GM06990 (cell line): ENCODE measurements around the gene ZHX3.
A peak's percentile ranks its signal among the peaks of the same experiment; 100 is the strongest.

Experiments
- DNase-seq: peaks from one replicate; pipeline ENCODE4 v3.0.0-alpha.2; 2011; ENCODE audit not compliant: insufficient read length; ENCODE audit errors: extremely low read depth
- H3K27me3 ChIP-seq: replicated peaks from 2 replicates; pipeline ENCODE4 v1.6.0; 2011; ENCODE audit warnings: low read length; ENCODE audit not compliant: control insufficient read depth, insufficient read depth
- H3K36me3 ChIP-seq: 2 replicates; pipeline ENCODE4 v1.5.1; 2011; ENCODE audit warnings: low read length; ENCODE audit not compliant: control insufficient read depth, insufficient read depth
- H3K4me3 ChIP-seq: replicated peaks from 2 replicates; pipeline ENCODE4 v1.5.1; 2011; ENCODE audit warnings: low read depth, mild to moderate bottlenecking, control low read depth, low read length
- TF ChIP-seq, protein P1 (sequence below): IDR thresholded peaks from 2 replicates; pipeline ENCODE4 v1.5.1; 2011; ENCODE audit warnings: low read length, control low read depth, mild to moderate bottlenecking, inconsistent platforms; ENCODE audit not compliant: insufficient read depth, poor library complexity, severe bottlenecking

ZHX3 gene

DNA sequence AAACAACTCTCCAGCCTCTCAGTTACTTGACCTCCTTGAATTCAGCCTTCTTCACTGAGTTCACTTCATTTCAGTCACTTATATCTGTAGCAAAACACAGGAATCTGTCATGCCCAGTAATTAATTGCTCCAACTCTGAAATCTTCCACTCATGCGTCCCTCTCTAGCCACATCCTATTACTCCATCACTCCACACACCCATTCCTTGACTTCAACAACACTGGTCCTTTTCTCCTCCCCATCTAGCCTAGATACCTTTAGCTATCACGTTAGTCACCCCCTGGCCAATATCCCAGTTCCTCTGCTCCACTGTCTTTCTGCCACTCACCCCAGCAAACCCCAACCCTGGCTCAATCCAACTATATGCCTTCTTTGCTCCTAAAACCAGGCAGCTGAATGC lies 7.7 kb downstream of the ZHX3 start:
- Histone ChIP-seq H3K27me3 (no peaks in the 10 kb centered on the region), H3K36me3 (no peaks in the 10 kb centered on the region), H3K4me3 (no peak overlapping the region)
- no peak for DNase-seq
- TF ChIP-seq, protein P1, sequence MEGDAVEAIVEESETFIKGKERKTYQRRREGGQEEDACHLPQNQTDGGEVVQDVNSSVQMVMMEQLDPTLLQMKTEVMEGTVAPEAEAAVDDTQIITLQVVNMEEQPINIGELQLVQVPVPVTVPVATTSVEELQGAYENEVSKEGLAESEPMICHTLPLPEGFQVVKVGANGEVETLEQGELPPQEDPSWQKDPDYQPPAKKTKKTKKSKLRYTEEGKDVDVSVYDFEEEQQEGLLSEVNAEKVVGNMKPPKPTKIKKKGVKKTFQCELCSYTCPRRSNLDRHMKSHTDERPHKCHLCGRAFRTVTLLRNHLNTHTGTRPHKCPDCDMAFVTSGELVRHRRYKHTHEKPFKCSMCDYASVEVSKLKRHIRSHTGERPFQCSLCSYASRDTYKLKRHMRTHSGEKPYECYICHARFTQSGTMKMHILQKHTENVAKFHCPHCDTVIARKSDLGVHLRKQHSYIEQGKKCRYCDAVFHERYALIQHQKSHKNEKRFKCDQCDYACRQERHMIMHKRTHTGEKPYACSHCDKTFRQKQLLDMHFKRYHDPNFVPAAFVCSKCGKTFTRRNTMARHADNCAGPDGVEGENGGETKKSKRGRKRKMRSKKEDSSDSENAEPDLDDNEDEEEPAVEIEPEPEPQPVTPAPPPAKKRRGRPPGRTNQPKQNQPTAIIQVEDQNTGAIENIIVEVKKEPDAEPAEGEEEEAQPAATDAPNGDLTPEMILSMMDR, result no peak

DNA sequence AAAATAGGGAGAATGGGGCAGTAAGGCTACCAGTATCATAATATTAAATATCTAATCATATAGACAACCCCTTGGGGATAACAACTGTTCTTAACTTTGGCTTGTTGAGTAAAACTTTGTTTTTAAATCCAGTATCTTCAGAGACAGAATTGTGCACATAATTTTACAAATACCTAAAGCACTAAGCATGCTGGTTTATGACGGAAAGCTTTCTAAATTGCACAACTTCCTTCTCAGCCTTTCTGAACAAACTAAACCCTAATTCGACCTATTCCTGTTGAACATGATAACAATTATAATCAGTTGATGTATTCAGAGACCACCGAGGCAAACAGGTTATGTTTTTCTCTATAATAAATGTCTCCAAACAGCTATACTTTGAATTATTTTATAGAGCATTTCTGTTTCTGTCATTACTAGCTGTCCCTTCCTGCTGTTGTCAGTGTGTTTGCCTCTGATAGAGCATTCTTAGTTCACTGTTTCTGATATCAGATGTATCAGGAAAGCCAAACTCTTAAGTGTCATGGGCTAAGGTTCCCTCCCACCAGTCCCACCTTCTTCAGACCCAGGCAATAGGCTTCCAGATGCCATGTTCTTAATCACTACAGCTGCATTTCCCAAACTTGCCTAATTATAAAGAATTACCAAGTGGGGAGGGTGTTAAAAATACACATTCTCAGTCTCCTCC lies 8.7 kb downstream of the ZHX3 start:
- Histone ChIP-seq H3K27me3 (no peaks in the 10 kb centered on the region), H3K36me3 (no peaks in the 10 kb centered on the region), H3K4me3 (no peak overlapping the region)
- TF ChIP-seq, protein P1, result no peak
- no peak for DNase-seq

DNA sequence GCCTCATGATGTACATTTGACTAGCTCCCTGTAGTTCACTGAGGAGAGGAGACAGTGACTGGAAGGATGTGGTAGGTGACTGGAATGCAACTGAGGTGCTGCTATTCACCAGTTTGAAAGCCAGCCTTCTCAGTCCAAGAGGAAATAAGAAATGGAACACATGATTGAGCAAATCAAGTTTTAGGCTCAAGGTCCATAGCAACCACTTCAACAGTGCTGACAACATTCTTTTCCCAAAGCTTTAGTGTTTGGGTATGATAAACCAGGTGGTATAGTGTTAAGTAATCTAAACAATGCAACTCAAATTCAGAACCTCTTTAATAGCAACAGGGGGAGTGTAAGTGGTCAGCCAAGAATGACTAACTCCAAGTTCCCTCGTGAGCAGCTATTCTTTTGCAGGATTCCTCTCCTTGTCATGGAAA lies 9.2 kb downstream of the ZHX3 start:
- TF ChIP-seq, protein P1, result no peak
- no peaks in the 10 kb centered on the region for H3K36me3 ChIP-seq
- DNase-seq, result no peak
- no peaks in the 10 kb centered on the region for H3K27me3 ChIP-seq
- H3K4me3 ChIP-seq, result no peak overlapping the region

DNA sequence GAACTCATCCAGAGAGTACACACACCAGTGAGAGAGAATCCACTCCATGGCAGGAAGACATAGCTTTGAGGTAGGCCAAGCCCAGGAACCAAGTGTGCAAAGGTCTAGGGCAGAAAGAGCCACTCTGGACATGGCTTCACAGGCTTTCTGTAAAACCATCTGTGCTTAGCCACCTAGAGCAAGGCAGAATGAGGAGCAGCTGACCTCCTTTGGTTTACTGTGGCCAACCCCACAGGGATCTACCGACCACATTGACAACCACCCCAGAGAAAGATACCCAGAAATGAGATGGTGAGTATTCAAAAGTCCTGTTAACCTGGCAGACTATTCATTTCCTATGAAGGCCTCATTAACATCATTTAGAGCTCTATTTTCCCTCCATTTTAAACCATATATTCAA lies 10.5 kb downstream of the ZHX3 start:
- TF ChIP-seq, protein P1, result no peak
- no peaks in the 10 kb centered on the region for H3K27me3 ChIP-seq
- no peaks in the 10 kb centered on the region for H3K36me3 ChIP-seq
- H3K4me3 ChIP-seq, result no peak overlapping the region
- no peak for DNase-seq

DNA sequence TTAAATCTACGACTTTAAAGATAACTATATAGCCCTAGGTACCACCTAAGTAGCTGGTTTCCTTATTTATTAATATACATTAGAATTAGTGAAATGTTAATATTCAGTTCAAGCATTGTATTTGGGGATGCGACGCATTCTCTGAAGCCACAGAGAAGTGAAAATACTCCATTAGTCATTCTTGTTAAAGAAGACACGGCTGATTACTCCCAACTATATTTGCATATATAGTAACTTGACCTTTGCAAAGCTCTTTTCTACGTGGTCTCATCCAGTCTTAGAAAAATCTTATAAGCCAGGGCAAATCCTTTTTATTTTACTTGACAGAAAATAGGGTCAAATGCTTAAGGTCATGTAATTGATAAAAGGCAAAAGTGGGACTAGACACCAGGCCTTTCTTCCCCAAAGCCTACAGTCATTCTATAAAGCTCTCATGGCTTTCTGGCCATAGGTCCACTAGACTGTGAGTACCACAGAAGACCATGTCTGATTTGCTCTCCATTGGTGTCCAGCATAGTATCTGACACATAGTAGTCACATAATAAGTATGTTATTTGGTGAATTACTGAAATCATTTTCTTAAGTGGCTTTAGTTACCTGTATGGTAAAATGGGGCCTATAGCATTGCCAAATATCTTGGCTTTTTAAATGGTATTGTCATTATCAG lies 11.3 kb downstream of the ZHX3 start:
- peak; percentile 29 for DNase-seq
- H3K27me3 ChIP-seq, result no peaks in the 10 kb centered on the region
- no peaks in the 10 kb centered on the region for H3K36me3 ChIP-seq
- TF ChIP-seq, protein P1, result no peak
- no peak overlapping the region for H3K4me3 ChIP-seq
